ENCODE results near the gene TTC23L.

DNA sequence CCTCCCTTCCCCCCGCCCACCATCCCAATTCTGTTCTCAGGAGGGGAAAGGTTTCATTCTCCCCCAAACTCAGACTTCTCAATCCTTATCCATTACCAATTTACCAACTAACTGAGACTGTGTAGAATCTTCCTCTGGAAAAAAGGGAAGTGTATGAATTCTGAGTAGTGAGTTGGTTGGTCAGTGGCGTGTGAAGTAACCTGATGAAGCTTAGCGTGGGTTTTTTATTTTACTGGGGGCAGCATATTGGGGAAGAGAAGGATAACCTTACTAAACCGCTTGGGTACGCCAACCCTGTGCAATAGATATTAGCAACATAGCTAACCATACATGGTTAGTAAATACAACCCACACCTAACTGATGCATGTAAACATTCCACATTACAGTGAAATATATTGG, 89.3 kb downstream of the TTC23L start:
- no peak for TF ChIP-seq CTCF (IDR thresholded peaks at IDR 0.05)
- no peak for TF ChIP-seq POLR2A (IDR thresholded peaks at IDR 0.05)
